ENCODE results near the gene UNC5B.

The UNC5B gene

DNA sequence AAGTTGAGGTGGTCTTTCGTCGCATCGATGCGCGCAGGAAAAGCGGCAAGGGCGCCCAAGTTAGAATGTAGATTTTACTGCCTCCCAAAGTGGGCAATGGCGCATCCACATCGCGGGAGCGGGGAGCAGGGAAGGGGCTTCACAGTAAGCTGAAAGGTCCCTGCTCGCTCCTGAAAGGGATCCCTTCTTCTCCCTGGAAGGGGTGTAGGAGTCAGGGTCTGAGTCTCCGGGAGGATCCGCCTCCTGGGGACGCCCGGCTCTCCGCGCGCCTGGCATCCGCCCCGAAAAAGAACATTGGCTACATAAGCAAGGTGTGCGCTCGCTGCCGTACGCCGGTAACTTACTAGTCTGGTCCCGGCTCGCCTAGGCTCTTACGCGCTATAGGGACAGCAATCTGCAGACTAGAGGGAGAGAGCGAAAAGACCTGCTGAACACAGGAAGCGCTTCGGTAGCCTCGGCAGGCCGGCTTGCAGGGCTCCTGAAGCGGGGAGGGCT, 804 bp downstream of the UNC5B start:
- peak; percentile 71 for DNase-seq
- no peaks in the 10 kb centered on the region for H3K36me3 ChIP-seq (replicated peaks; ENCODE audit: insufficient read depth, low read length)
- H4K20me1 ChIP-seq (ENCODE audit: insufficient read depth, low read length), result no peaks in the 10 kb centered on the region
- no peaks in the 10 kb centered on the region for H3F3A ChIP-seq (ENCODE audit: insufficient read depth, low read length)
- no peaks in the 10 kb centered on the region for H3K9me2 ChIP-seq (replicated peaks; ENCODE audit: insufficient read depth, low read length)
- H2AFZ ChIP-seq (ENCODE audit: low read length), result peak overlapping the region; percentile 35; the same call in 1 of the 2 replicates
- no peaks in the 10 kb centered on the region for H3K79me2 ChIP-seq (ENCODE audit: low read length)
- H3K9ac ChIP-seq (ENCODE audit: low read length), result no peak overlapping the region
- peaks cover 71% of the 10 kb centered on the region for H3K27me3 ChIP-seq (replicated peaks; ENCODE audit: insufficient read depth, low read length)
- H3K9me3 ChIP-seq (replicated peaks; ENCODE audit: insufficient read depth, low read length), result no peaks in the 10 kb centered on the region
- H3K4me1 ChIP-seq (ENCODE audit: low read length), result peaks cover 3% of the 10 kb centered on the region; the same call in 1 of the 2 replicates
- H3K27ac ChIP-seq (ENCODE audit: low read length), result no peak overlapping the region
- peak overlapping the region; percentile 54 for H3K4me3 ChIP-seq (ENCODE audit: low read length)
- no peak for TF ChIP-seq EZH2 (optimal IDR thresholded peaks at IDR 0.05; ENCODE audit: low read depth, low read length)
- TF ChIP-seq, protein P1, sequence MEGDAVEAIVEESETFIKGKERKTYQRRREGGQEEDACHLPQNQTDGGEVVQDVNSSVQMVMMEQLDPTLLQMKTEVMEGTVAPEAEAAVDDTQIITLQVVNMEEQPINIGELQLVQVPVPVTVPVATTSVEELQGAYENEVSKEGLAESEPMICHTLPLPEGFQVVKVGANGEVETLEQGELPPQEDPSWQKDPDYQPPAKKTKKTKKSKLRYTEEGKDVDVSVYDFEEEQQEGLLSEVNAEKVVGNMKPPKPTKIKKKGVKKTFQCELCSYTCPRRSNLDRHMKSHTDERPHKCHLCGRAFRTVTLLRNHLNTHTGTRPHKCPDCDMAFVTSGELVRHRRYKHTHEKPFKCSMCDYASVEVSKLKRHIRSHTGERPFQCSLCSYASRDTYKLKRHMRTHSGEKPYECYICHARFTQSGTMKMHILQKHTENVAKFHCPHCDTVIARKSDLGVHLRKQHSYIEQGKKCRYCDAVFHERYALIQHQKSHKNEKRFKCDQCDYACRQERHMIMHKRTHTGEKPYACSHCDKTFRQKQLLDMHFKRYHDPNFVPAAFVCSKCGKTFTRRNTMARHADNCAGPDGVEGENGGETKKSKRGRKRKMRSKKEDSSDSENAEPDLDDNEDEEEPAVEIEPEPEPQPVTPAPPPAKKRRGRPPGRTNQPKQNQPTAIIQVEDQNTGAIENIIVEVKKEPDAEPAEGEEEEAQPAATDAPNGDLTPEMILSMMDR (IDR thresholded peaks at IDR 0.05; ENCODE audit: low read length), result no peak
- TF ChIP-seq EZH2phosphoT487 (IDR thresholded peaks at IDR 0.05; ENCODE audit: low read length), result no peak
- H3K4me2 ChIP-seq (ENCODE audit: low read depth, low read length), result peak overlapping the region; percentile 91

DNA sequence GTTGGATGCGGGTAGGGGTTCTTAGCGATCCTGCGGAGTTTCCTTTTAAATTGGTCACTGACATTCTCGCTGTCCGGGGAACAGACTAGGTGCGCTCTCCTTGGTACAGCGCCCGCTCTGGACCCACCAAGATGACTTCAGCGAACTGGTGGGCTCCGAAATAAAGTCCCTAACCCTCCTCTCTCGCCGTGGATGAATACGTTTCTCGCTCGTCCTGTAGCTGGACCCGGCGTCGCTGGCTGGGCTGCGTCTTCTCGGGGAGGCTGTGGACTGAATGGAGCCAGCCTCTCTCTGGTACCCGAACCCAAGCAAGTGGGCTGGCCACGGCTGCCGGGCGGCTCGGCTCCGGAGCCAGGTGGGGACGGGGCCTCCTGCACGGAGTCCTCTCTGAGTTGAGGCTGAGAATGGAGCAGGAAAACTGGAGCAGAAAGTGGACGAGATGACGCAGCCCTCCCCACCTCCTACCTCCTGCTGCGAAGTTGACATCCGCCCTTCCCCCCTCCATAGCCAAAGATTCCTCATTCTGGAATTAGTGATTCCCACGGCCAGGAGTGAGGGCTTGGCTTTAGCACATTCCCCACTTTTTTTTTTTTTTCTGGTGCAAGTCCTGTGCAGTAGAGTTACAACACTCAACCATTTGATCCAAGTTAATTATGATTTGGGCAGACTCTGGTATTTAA, 1.5 kb downstream of the UNC5B start:
- no peaks in the 10 kb centered on the region for H3K9me2 ChIP-seq (replicated peaks; ENCODE audit: insufficient read depth, low read length)
- H3K27me3 ChIP-seq (replicated peaks; ENCODE audit: insufficient read depth, low read length), result peaks cover 79% of the 10 kb centered on the region
- no peaks in the 10 kb centered on the region for H4K20me1 ChIP-seq (ENCODE audit: insufficient read depth, low read length)
- H3K79me2 ChIP-seq (ENCODE audit: low read length), result no peaks in the 10 kb centered on the region
- no peak overlapping the region for H3K4me3 ChIP-seq (ENCODE audit: low read length)
- no peak for TF ChIP-seq EZH2phosphoT487 (IDR thresholded peaks at IDR 0.05; ENCODE audit: low read length)
- TF ChIP-seq, protein P1 (IDR thresholded peaks at IDR 0.05; ENCODE audit: low read length), result no peak
- TF ChIP-seq EZH2 (optimal IDR thresholded peaks at IDR 0.05; ENCODE audit: low read depth, low read length), result no peak
- no peak overlapping the region for H3K4me2 ChIP-seq (ENCODE audit: low read depth, low read length)
- no peaks in the 10 kb centered on the region for H3K9me3 ChIP-seq (replicated peaks; ENCODE audit: insufficient read depth, low read length)
- H3K27ac ChIP-seq (ENCODE audit: low read length), result no peak overlapping the region
- no peak overlapping the region for H2AFZ ChIP-seq (ENCODE audit: low read length)
- H3K4me1 ChIP-seq (ENCODE audit: low read length), result peaks cover 3% of the 10 kb centered on the region; the same call in 1 of the 2 replicates
- H3F3A ChIP-seq (ENCODE audit: insufficient read depth, low read length), result no peaks in the 10 kb centered on the region
- no peak overlapping the region for H3K9ac ChIP-seq (ENCODE audit: low read length)
- DNase-seq, result no peak
- H3K36me3 ChIP-seq (replicated peaks; ENCODE audit: insufficient read depth, low read length), result no peaks in the 10 kb centered on the region

DNA sequence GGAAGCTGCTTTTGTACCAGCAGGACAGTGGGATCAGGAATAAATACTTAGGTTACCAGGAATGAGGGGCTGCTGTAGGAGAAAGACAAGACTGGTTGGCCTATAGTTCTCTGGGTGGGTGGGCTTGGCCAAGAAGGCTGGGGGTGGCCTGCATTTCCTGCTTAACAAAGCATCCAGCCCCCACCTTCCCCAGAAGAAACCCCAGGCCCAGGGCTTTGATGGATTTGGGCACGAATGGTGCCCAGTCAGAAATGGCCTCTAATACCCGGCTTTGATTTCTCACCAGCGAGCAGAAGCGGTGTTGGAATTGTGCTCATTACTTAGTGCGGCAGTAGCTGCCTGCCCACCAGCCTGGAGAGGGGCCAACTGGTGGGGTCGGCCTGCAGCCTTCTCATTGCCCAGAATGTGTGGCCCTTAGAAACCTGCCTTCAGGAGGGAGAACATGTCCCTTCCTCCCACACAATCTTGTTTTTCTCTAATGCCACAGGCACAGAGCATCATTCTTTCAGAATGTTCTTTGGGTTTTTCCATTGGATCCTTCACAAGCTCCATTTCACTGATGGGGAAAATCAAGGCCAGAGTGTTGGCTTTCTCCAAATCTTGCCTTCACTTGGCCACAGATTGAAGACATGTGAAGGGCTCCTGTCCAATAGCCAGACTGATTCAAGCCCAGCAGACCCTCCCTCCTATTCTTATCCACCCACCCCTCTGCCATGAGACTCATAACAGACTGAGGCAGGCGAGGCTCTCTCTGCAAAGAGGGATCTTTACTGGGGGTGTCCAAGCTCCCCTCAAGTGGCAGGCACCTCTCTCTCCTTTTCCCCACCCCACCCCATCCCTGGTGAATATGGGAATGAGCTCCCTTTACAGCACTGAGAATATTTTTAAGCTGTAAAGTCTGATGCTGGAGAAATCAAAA, 2.5 kb downstream of the UNC5B start:
- Histone ChIP-seq H3K4me2 (ENCODE audit: low read depth, low read length) (no peak overlapping the region), H3K36me3 (replicated peaks; ENCODE audit: insufficient read depth, low read length) (no peaks in the 10 kb centered on the region), H3K9me2 (replicated peaks; ENCODE audit: insufficient read depth, low read length) (no peaks in the 10 kb centered on the region), H2AFZ (ENCODE audit: low read length) (no peak overlapping the region), H3K4me3 (ENCODE audit: low read length) (no peak overlapping the region), H3K27ac (ENCODE audit: low read length) (no peak overlapping the region), H3K9ac (ENCODE audit: low read length) (no peak overlapping the region), H3K79me2 (ENCODE audit: low read length) (no peaks in the 10 kb centered on the region), H3F3A (ENCODE audit: insufficient read depth, low read length) (no peaks in the 10 kb centered on the region), H4K20me1 (ENCODE audit: insufficient read depth, low read length) (no peaks in the 10 kb centered on the region), H3K4me1 (ENCODE audit: low read length) (peaks cover 3% of the 10 kb centered on the region; the same call in 1 of the 2 replicates), H3K9me3 (replicated peaks; ENCODE audit: insufficient read depth, low read length) (no peaks in the 10 kb centered on the region), H3K27me3 (replicated peaks; ENCODE audit: insufficient read depth, low read length) (peaks cover 73% of the 10 kb centered on the region)
- DNase-seq, result no peak
- TF ChIP-seq, protein P1 (IDR thresholded peaks at IDR 0.05; ENCODE audit: low read length), result no peak
- no peak for TF ChIP-seq EZH2phosphoT487 (IDR thresholded peaks at IDR 0.05; ENCODE audit: low read length)
- TF ChIP-seq EZH2 (optimal IDR thresholded peaks at IDR 0.05; ENCODE audit: low read depth, low read length), result no peak
